GM13976 (cell line): ENCODE data around the gene CLIP4.

Experiments
- DNase-seq: peaks from one replicate; pipeline ENCODE4 v3.0.0; 2012; ENCODE audit warnings: low spot score
- CTCF ChIP-seq: IDR thresholded peaks from 2 replicates; pipeline ENCODE4 v1.5.1; 2012; ENCODE audit warnings: borderline replicate concordance, mild to moderate bottlenecking; ENCODE audit not compliant: insufficient read depth; ENCODE audit errors: extremely low read depth, missing control alignments, control extremely low read depth
- in situ Hi-C: fragments of 300-500 bp; cut with MboI; formaldehyde crosslinking; loops from one replicate; pipeline ENCODE4 v1.12.0; 2022; ENCODE audit warnings: low sequenced_read_pairs, mixed read lengths, inconsistent platforms; ENCODE audit not compliant: unreplicated experiment

Gene CLIP4

GRCh38 chr2:29192526-29192925 is 77.3 kb downstream of the CLIP4 start:
- no peak for DNase-seq
- no peak for TF ChIP-seq CTCF

GRCh38 chr2:29193111-29193510 is 77.9 kb downstream of the CLIP4 start:
- no peak for DNase-seq
- no peak for TF ChIP-seq CTCF
- in situ Hi-C loops = loop anchor here (25.0 kb wide), 2 partner anchors 381 to 631 kb away; partner anchors contain the start of gene SPDYA

More at GRCh38 chr2:29192526-29192925, 77.3 kb downstream of the CLIP4 start:
- in situ Hi-C loops = loop anchor here (25.0 kb wide), 2 partner anchors 380 to 630 kb away; partner anchors contain the start of gene SPDYA

GRCh38 chr2:29193681-29194080 is 78.5 kb downstream of the CLIP4 start:
- no peak for DNase-seq
- in situ Hi-C loops = loop anchor here (25.0 kb wide), 2 partner anchors 381 to 631 kb away; partner anchors contain the start of gene SPDYA
- TF ChIP-seq CTCF = no peak

GRCh38 chr2:29195796-29196195 is 80.6 kb downstream of the CLIP4 start:
- no peak for DNase-seq
- in situ Hi-C loops = loop anchor here (25.0 kb wide), 2 partner anchors 383 to 633 kb away; partner anchors contain the start of gene SPDYA
- TF ChIP-seq CTCF = no peak

GRCh38 chr2:29196792-29197788 is 81.9 kb downstream of the CLIP4 start:
- in situ Hi-C loops = loop anchor here (25.0 kb wide), 2 partner anchors 385 to 635 kb away; partner anchors contain the start of gene SPDYA
- peak; percentile 79 for TF ChIP-seq CTCF
- DNase-seq = peak; percentile 78

- in situ Hi-C loops = loop anchor here (10.0 kb wide), 1 partner anchor 237 kb away; no protein-coding TSS in a partner anchor
- DNase-seq = no peak
- no peak for TF ChIP-seq CTCF
These were observed 86.8 kb downstream of the CLIP4 start for GRCh38 chr2:29201979-29202378.
